Adrenal gland (tissue), 12 donors: ENCODE results near the gene EHBP1. TPM values are rescaled to one million over a fixed set of nuclear protein-coding genes. Genes with fewer than 3 reads are reported as not detected.

Source experiments
- DNase-seq, 7 donors: peaks; one replicate each; pipeline ENCODE4 v3.0.0-alpha.2; 2019 to 2020
- H3K27ac ChIP-seq, 5 donors: fragments of 200-600 bp; sonication (generic) in 4 of 5; 1 replicate in 3 of 5; 2 replicates in 2 of 5; pipeline versions ENCODE4 v1.5.1 to v1.8.0; 2016 to 2020; ENCODE audit warnings: mild to moderate bottlenecking in 1 of 5
- H3K27me3 ChIP-seq: fragments of 200-600 bp; 2 replicates; pipeline ENCODE4 v1.8.0; 2021
- H3K36me3 ChIP-seq, 2 donors: fragments of 200-600 bp; replicated peaks in 1 of 2; 1 replicate in 1 of 2; 2 replicates in 1 of 2; pipeline versions ENCODE4 v1.5.1 to v1.8.0; 2018 to 2022
- H3K4me1 ChIP-seq, 2 donors: fragments of 200-600 bp; replicated peaks in 1 of 2; 1 replicate in 1 of 2; 2 replicates in 1 of 2; pipeline versions ENCODE4 v1.5.1 to v1.8.0; 2018 to 2021
- H3K4me3 ChIP-seq, 4 donors: fragments of 200-600 bp; sonication (generic) in 3 of 4; one replicate each; pipeline ENCODE4 v1.5.1; 2016 to 2018
- H3K9me3 ChIP-seq, 3 donors: fragments of 200-600 bp; sonication (generic) in 1 of 3; replicated peaks in 1 of 3; 1 replicate in 2 of 3; 2 replicates in 1 of 3; pipeline versions ENCODE4 v1.5.1 to v1.8.0; 2016 to 2021
- CTCF ChIP-seq, 6 experiments: fragments of 450-650 bp in 4 of 6; fragments of 200-600 bp in 2 of 6; sonication (generic) in 1 of 6; IDR thresholded peaks; 1 replicate in 5 of 6; 2 replicates in 1 of 6; pipeline versions ENCODE4 v1.5.1 to v1.8.0; 2016 to 2021; ENCODE audit warnings: antibody characterized with exemption in 6 of 6, mild to moderate bottlenecking in 2 of 6, moderate library complexity in 1 of 6
- POLR2A ChIP-seq, 2 donors: fragments of 450-650 bp; IDR thresholded peaks; one replicate each; pipeline ENCODE4 v1.6.1; 2017; ENCODE audit warnings: antibody characterized with exemption in 2 of 2, mild to moderate bottlenecking in 2 of 2, moderate library complexity in 1 of 2
- WGBS, 4 donors: extraction: QIAGEN DNeasy Blood & Tissue Kit in 2 of 4; methylation state at CpG; one replicate each; pipeline versions ENCODE4 v1.1.5 to v1.1.7; 2013 to 2017; 5-methylcytosine and 5-hydroxymethylcytosine counted together
- intact Hi-C, 2 donors: fragments of 100-400 bp; cut with DNase I; formaldehyde crosslinking; loops; one replicate each; pipeline versions ENCODE4 v1.14.1 to v1.15.0; 2022 to 2023
- polyA plus RNA-seq, 3 donors: library from polyadenylated mRNA; stranded (reverse); fragments of 200-250 nt in 2 of 3; fragments of 350-450 nt in 1 of 3; fragmentation: Illumina TruSeq in 1 of 3; extraction: RNeasy Lipid Tissue Mini Kit (QIAGEN cat#74804) in 1 of 3; gene quantifications; one replicate each; pipeline ENCODE4 v1.2.3, GENCODE V29; 2013 to 2014
- total RNA-seq, 9 donors: library from RNA; depleted of rRNA in 4 of 9; stranded (reverse); fragments of >200 nt in 4 of 9; fragments of 120-200 nt in 1 of 9; fragmentation: NEBNext Ultra II Directional in 1 of 9; extraction: Animal tissue kit (Norgen Biotek cat#: 25700) in 1 of 9; gene quantifications; one replicate each; pipeline versions ENCODE4 v1.1.0 to v1.2.4, GENCODE V29; 2013 to 2023
- donor health status: healthy with polysubstance abuse.
- donor health status: Bipolar disorder and iron deficiency.
- donor health status: DM: yes; HTN: yes; CAD: no.
- donor health status: DM: no; HTN: no; CAD: no.
- donor health status: DM: no; HTN: no; CAD: no.
- donor health status: DM: yes; HTN: yes; CAD: no.

EHBP1 gene
- total and polyA plus RNA-seq, 12 donors: 13.5 to 83.6 (median 46.3) TPM

- intact Hi-C loops: no loop called here
- Histone ChIP-seq H3K4me3 (no peak overlapping the region), H3K36me3 (no peaks in the 10 kb centered on the region), H3K27ac (no peak overlapping the region), H3K9me3 (no peaks in the 10 kb centered on the region), H3K27me3 (peaks cover 14% of the 10 kb centered on the region), H3K4me1 (no peaks in the 10 kb centered on the region)
- DNase-seq: no peak
- WGBS, 4 donors: 65 to 70% (median 68%) methylated on average over 4 of the region's 4 CpGs
- TF ChIP-seq CTCF (IDR thresholded peaks at IDR 0.05) (no peak), POLR2A (IDR thresholded peaks at IDR 0.05) (no peak)
Measured at GRCh38 chr2:63081404-63081803, 375.9 kb downstream of the EHBP1 start.

- no peaks in the 10 kb centered on the region for H3K9me3 ChIP-seq
- intact Hi-C loops: no loop called here
- H3K27me3 ChIP-seq: no peaks in the 10 kb centered on the region
- no peak for TF ChIP-seq POLR2A (IDR thresholded peaks at IDR 0.05)
- no peak for TF ChIP-seq CTCF (IDR thresholded peaks at IDR 0.05)
- no peaks in the 10 kb centered on the region for H3K36me3 ChIP-seq
- DNase-seq: no peak
- H3K27ac ChIP-seq: no peak overlapping the region
- no peaks in the 10 kb centered on the region for H3K4me1 ChIP-seq
- WGBS, 4 donors: 38 to 50% (median 45%) methylated on average over 1 of the region's 1 CpG
- H3K4me3 ChIP-seq: no peak overlapping the region
Measured at GRCh38 chr2:63086687-63087086, 381.2 kb downstream of the EHBP1 start.

GRCh38 chr2:63092401-63092800 is 386.9 kb downstream of the EHBP1 start:
- Histone ChIP-seq H3K9me3 (no peaks in the 10 kb centered on the region), H3K27ac (no peak overlapping the region), H3K4me1 (no peaks in the 10 kb centered on the region), H3K4me3 (no peak overlapping the region), H3K27me3 (peaks cover 4% of the 10 kb centered on the region), H3K36me3 (no peaks in the 10 kb centered on the region)
- TF ChIP-seq CTCF (IDR thresholded peaks at IDR 0.05) (no peak), POLR2A (IDR thresholded peaks at IDR 0.05) (no peak)
- 59 to 78% (median 66%) methylated on average over 1 of the region's 1 CpG for WGBS, 4 donors
- intact Hi-C loops: no loop called here
- DNase-seq: no peak

GRCh38 chr2:63092857-63093256 is 387.3 kb downstream of the EHBP1 start:
- Histone ChIP-seq H3K36me3 (no peaks in the 10 kb centered on the region), H3K4me1 (no peaks in the 10 kb centered on the region), H3K9me3 (no peaks in the 10 kb centered on the region), H3K27ac (no peak overlapping the region), H3K4me3 (no peak overlapping the region), H3K27me3 (peaks cover 4% of the 10 kb centered on the region)
- TF ChIP-seq POLR2A (IDR thresholded peaks at IDR 0.05) (no peak), CTCF (IDR thresholded peaks at IDR 0.05) (no peak)
- intact Hi-C loops: no loop called here
- 0 to 58% (median 2%) methylated on average over 1 of the region's 1 CpG for WGBS, 4 donors
- DNase-seq: no peak
